HG03432 (cell line): ENCODE measurements around the gene MRFAP1L1.
"Not testable (repeated sequence)": the region's sequence is repeated elsewhere in the genome, so short reads cannot be mapped to it uniquely, and the experiment has no call there.

Source experiments
- ATAC-seq: cut with Tn5 transposase; IDR thresholded peaks from one replicate; pipeline ENCODE4 v1.9.1; 2021; ENCODE audit warnings: mild to moderate bottlenecking, moderate library complexity; ENCODE audit not compliant: unreplicated experiment

The MRFAP1L1 gene

GRCh38 chr4:6692379-6692778 lies 17.3 kb downstream of the MRFAP1L1 start:
- no peak for ATAC-seq

GRCh38 chr4:6689506-6689960 lies 20.1 kb downstream of the MRFAP1L1 start:
- no peak for ATAC-seq

- ATAC-seq = peak; percentile 89
These were observed 20.7 kb downstream of the MRFAP1L1 start for GRCh38 chr4:6688879-6689505.

GRCh38 chr4:6687947-6688878 lies 21.5 kb downstream of the MRFAP1L1 start:
- ATAC-seq = no peak

- no peak for ATAC-seq
These were observed 23.4 kb downstream of the MRFAP1L1 start for GRCh38 chr4:6686104-6686787.

- no peak for ATAC-seq
These were observed 25.0 kb downstream of the MRFAP1L1 start for GRCh38 chr4:6684656-6685055.

GRCh38 chr4:6682862-6683590 lies 26.6 kb downstream of the MRFAP1L1 start:
- no peak for ATAC-seq

GRCh38 chr4:6681191-6681590 lies 28.5 kb downstream of the MRFAP1L1 start:
- no peak for ATAC-seq

GRCh38 chr4:6680372-6681034 lies 29.2 kb downstream of the MRFAP1L1 start:
- ATAC-seq = no peak

GRCh38 chr4:6676722-6677558 lies 32.7 kb downstream of the MRFAP1L1 start:
- ATAC-seq = no peak

GRCh38 chr4:6674500-6675149 lies 35.0 kb downstream of the MRFAP1L1 start:
- peak; percentile 37 for ATAC-seq

- ATAC-seq = peak; percentile 79
These were observed 35.8 kb downstream of the MRFAP1L1 start for GRCh38 chr4:6673660-6674499.

- not testable (repeated sequence) for ATAC-seq
These were observed 36.4 kb downstream of the MRFAP1L1 start for GRCh38 chr4:6673191-6673659.

GRCh38 chr4:6672541-6673190 lies 37.0 kb downstream of the MRFAP1L1 start:
- ATAC-seq = not testable (repeated sequence)

GRCh38 chr4:6672131-6672530 lies 37.5 kb downstream of the MRFAP1L1 start:
- ATAC-seq = no peak

GRCh38 chr4:6671648-6672047 lies 38.0 kb downstream of the MRFAP1L1 start:
- ATAC-seq = no peak

- ATAC-seq = no peak
These were observed 41.3 kb downstream of the MRFAP1L1 start for GRCh38 chr4:6668391-6668790.
